IMR-90 (cell line): ENCODE data around the gene PLAC9.

Experiments
- CEBPB ChIP-seq: IDR thresholded peaks from 2 replicates; pipeline ENCODE4 v1.6.1; 2012; ENCODE audit warnings: low read depth, low read length, improper control_type of control experiment
- FOS ChIP-seq: fragments of 150-350 bp; IDR thresholded peaks from 2 replicates; pipeline ENCODE4 v1.6.1; 2016; ENCODE audit warnings: low read depth, low read length
- MXI1 ChIP-seq: IDR thresholded peaks from 2 replicates; pipeline ENCODE4 v1.6.1; 2012; ENCODE audit warnings: low read depth, mild to moderate bottlenecking, low read length, moderate library complexity, borderline replicate concordance
- NFE2L2 ChIP-seq: fragments of 150-350 bp; IDR thresholded peaks from 2 replicates; pipeline ENCODE4 v1.6.1; 2016; ENCODE audit warnings: low read depth, mild to moderate bottlenecking, low read length
- POLR2A ChIP-seq: IDR thresholded peaks from 2 replicates; pipeline ENCODE4 v1.6.1; 2012; ENCODE audit warnings: mild to moderate bottlenecking, low read depth, low read length
- RCOR1 ChIP-seq: IDR thresholded peaks from 2 replicates; pipeline ENCODE4 v1.6.1; 2012; ENCODE audit warnings: mild to moderate bottlenecking, low read length, improper control_type of control experiment; ENCODE audit not compliant: insufficient replicate concordance
- RFX5 ChIP-seq: IDR thresholded peaks from 2 replicates; pipeline ENCODE4 v1.8.0; 2012; ENCODE audit warnings: low read depth, mild to moderate bottlenecking, low read length, moderate library complexity
- TF ChIP-seq, protein P1 (sequence below): conservative IDR thresholded peaks from 2 replicates; pipeline ENCODE4 v1.5.1; 2012; ENCODE audit warnings: mild to moderate bottlenecking, low read depth, low read length, improper control_type of control experiment
- TF ChIP-seq, protein P2 (sequence below): fragments of 150-350 bp; IDR thresholded peaks from 2 replicates; pipeline ENCODE4 v1.6.1; 2017; ENCODE audit warnings: mild to moderate bottlenecking, antibody characterized with exemption, low read length, low read depth
- TF ChIP-seq, protein P3 (sequence below): fragments of 150-350 bp; IDR thresholded peaks from 2 replicates; pipeline ENCODE4 v1.6.1; 2016; ENCODE audit warnings: low read depth, mild to moderate bottlenecking, low read length, moderate library complexity, borderline replicate concordance

DNA sequence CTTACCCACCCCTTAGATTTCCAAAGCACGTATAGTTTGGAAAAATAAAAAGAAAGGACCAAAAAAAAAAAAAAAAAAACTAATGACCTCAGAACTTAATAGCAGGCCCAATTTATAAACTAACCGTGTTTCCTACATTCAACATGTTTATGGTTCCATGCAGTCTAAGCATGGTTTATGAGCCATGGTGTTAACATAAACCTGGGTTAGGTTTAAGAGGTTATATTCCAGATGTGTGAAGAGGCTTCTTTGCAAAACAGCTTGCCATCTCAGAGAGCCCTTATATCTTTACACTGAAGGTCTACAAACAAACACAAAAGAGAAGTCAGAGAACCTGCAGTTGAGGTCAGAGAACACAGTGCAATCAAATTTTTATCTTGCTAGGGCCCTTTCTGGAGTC lies 38.3 kb upstream of the PLAC9 start:
- TF ChIP-seq, protein P1, sequence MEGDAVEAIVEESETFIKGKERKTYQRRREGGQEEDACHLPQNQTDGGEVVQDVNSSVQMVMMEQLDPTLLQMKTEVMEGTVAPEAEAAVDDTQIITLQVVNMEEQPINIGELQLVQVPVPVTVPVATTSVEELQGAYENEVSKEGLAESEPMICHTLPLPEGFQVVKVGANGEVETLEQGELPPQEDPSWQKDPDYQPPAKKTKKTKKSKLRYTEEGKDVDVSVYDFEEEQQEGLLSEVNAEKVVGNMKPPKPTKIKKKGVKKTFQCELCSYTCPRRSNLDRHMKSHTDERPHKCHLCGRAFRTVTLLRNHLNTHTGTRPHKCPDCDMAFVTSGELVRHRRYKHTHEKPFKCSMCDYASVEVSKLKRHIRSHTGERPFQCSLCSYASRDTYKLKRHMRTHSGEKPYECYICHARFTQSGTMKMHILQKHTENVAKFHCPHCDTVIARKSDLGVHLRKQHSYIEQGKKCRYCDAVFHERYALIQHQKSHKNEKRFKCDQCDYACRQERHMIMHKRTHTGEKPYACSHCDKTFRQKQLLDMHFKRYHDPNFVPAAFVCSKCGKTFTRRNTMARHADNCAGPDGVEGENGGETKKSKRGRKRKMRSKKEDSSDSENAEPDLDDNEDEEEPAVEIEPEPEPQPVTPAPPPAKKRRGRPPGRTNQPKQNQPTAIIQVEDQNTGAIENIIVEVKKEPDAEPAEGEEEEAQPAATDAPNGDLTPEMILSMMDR: no peak
- TF ChIP-seq, protein P2, sequence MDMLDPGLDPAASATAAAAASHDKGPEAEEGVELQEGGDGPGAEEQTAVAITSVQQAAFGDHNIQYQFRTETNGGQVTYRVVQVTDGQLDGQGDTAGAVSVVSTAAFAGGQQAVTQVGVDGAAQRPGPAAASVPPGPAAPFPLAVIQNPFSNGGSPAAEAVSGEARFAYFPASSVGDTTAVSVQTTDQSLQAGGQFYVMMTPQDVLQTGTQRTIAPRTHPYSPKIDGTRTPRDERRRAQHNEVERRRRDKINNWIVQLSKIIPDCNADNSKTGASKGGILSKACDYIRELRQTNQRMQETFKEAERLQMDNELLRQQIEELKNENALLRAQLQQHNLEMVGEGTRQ: no peak
- TF ChIP-seq RCOR1: no peak
- TF ChIP-seq POLR2A: no peak
- no peak for TF ChIP-seq NFE2L2
- no peak for TF ChIP-seq MXI1
- TF ChIP-seq RFX5: no peak
- TF ChIP-seq, protein P3, sequence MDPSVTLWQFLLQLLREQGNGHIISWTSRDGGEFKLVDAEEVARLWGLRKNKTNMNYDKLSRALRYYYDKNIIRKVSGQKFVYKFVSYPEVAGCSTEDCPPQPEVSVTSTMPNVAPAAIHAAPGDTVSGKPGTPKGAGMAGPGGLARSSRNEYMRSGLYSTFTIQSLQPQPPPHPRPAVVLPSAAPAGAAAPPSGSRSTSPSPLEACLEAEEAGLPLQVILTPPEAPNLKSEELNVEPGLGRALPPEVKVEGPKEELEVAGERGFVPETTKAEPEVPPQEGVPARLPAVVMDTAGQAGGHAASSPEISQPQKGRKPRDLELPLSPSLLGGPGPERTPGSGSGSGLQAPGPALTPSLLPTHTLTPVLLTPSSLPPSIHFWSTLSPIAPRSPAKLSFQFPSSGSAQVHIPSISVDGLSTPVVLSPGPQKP: no peak
- TF ChIP-seq FOS: no peak
- no peak for TF ChIP-seq CEBPB
